Hematopoietic multipotent progenitor cell treated with erythropoietin and hydrocortisone succinate and interleukin-3 and kit ligand, for 6 days (in vitro differentiated cells): ENCODE results near the gene THRAP3.

Experiments
- DNase-seq: peaks from one replicate; pipeline ENCODE4 v3.0.0-alpha.2; 2015

The THRAP3 gene

GRCh38 chr1:36303244-36303643 lies 79.0 kb downstream of the THRAP3 start:
- DNase-seq = no peak

GRCh38 chr1:36303650-36304360 lies 79.6 kb downstream of the THRAP3 start:
- no peak for DNase-seq

- peak; percentile 39 for DNase-seq
Measured at GRCh38 chr1:36304521-36304920, 80.3 kb downstream of the THRAP3 start.

- no peak for DNase-seq
Measured at GRCh38 chr1:36304970-36305914, 81.0 kb downstream of the THRAP3 start.

GRCh38 chr1:36305915-36306209 lies 81.6 kb downstream of the THRAP3 start:
- DNase-seq = no peak

GRCh38 chr1:36306210-36306901 lies 82.1 kb downstream of the THRAP3 start, which contains the start of gene SH3D21:
TSS of gene SH3D21 (plus strand) at chr1:36306368. CDS start at chr1:36306421, 53 bp downstream.
- peak; percentile 66 for DNase-seq

GRCh38 chr1:36306902-36307456 lies 82.7 kb downstream of the THRAP3 start:
- DNase-seq = peak; percentile 97

GRCh38 chr1:36307601-36308330 lies 83.5 kb downstream of the THRAP3 start:
- DNase-seq = no peak

GRCh38 chr1:36309397-36309796 lies 85.2 kb downstream of the THRAP3 start:
- no peak for DNase-seq

- DNase-seq = peak; percentile 35
Measured at GRCh38 chr1:36320291-36320761, 96.1 kb downstream of the THRAP3 start.

- DNase-seq = no peak
Measured at GRCh38 chr1:36320767-36321118, 96.5 kb downstream of the THRAP3 start.

GRCh38 chr1:36321119-36321951 lies 97.1 kb downstream of the THRAP3 start:
- peak; percentile 45 for DNase-seq

- no peak for DNase-seq
Measured at GRCh38 chr1:36322041-36322785, 98.0 kb downstream of the THRAP3 start.

- DNase-seq = peak; percentile 50
Measured at GRCh38 chr1:36322786-36323635, 98.8 kb downstream of the THRAP3 start.

GRCh38 chr1:36323636-36324352 lies 99.6 kb downstream of the THRAP3 start, which contains the start of gene EVA1B:
TSS of gene EVA1B (minus strand) at chr1:36323645. CDS start at chr1:36323037, 608 bp downstream.
- peak; percentile 68 for DNase-seq

GRCh38 chr1:36324353-36324703 lies 100.1 kb downstream of the THRAP3 start:
- no peak for DNase-seq

GRCh38 chr1:36326499-36326898 lies 102.3 kb downstream of the THRAP3 start:
- DNase-seq = peak; percentile 64

- no peak for DNase-seq
Measured at GRCh38 chr1:36327421-36328087, 103.3 kb downstream of the THRAP3 start.
